NCI-H1694 treated with DMSO at 0.1 percent for 48 hours (cell line): ENCODE data around the gene MAGOHB.
"Not testable (repeated sequence)": the region's sequence is repeated elsewhere in the genome, so short reads cannot be mapped to it uniquely, and the experiment has no call there.

Experiments
- DNase-seq: peaks from one replicate; lab custom pipeline; 2025; lab: John Stamatoyannopoulos, UW

The MAGOHB gene

DNA sequence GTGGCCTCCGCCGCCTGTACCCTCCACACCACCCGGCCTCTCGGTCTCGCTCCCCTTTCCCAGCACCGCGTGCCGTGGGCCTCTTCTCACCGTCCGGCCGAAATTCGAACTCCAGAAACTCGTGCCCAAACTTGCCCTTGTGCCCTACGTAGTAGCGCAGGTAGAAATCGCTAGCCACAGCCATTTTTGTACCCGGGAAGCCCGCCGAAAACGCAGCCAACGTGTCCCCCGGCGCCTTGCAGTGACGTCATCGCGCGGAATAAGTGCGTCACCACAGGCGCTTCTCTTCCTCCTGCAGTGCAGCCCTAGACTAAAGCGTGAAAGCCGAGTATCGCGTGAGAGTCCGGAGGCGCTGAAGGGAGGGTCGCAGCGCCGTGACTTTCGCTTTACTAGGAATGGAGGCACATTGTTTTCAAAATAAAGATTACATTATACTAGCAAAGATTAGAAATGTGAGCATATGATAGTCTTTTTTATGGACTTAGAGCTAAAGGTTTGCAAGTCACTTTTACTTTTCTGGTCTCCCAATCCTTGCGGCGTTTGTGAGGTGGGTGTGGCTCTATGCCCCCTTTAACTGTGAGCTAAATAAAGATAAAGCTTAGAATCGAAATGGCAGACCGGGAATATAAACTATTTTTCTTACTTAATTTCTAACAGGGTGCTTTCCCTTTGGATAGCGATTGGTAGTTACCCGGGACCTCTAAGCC lies at the start of gene MAGOHB:
Gene MAGOHB, minus strand, starts transcription at position 261 of the 707 bp plus-strand sequence. Its CDS starts 77 bp downstream, at position 184.
- DNase-seq: peak; percentile 96

DNA sequence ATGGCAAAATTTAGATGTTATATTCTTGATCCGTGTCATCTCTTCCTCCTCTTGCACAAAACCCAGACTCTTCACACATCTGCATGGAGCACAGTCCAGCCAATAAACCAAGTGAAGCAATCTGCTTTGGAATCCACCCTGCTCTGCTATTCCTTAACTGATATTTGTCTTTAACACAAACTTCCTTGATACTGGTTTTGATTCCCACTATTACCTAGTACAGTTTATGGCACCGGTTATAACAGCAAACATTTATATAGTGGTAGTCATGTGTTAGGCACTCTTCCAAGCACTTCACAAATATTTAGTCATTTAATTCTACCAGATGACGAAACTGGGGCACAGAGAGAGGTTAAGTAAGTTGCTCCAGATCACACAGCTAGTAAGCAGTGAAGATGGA lies 47.9 kb upstream of the MAGOHB start:
- DNase-seq: no peak

DNA sequence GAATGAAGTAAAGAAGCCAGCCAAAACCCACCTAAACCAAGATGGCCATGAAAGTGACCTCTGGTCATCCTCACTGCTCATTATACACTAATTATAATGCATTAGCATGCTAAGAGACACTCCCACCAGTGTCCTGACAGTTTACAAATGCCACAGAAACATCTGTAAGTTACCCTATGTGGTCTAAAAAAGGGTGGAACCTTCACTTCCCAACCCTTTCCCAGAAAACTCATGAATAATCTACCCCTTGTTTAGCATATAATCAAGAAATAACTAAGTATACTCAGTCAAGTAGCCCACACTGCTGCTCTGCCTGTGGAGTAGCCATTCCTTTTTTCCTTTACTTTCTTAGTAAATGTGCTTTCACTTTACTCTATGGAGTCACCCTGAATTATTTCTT lies 40.6 kb upstream of the MAGOHB start:
- no peak for DNase-seq

DNA sequence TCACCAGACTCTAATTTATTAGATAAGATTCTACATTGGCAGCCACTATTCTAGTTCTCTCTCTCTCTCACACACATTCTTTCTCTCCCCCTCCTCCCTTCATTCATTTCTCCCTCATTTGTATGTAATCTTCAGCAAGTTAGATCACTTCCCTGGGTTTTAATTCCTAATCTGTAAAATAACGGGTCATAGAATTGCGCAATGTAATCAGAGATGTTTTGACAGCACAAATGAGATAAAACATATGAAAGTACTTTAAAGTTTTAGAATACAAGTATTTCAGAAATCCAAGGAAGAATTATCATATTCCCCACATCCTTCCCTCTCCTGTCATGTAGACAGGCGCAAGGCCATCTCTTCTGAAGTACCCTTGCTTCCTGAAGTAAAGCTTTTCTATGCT lies 38.8 kb upstream of the MAGOHB start:
- no peak for DNase-seq

DNA sequence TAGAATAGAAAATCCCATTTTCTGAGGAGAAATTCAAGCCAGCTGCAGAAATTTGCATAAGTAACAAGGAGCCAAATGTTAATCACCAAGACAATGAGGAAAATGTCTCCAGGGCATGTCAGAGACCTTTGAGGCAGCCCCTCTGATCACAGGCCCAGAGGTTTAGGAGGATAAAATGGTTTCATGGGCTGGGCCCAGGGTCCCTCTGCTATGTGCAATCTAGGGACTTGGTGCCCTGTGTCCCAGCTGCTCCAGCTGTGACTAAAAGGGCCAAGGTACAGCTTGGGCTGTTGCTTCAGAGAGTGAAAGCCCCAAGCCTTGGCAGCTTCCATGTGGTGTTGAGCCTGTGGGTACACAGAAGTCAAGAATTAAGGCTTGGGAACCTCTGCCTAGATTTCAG lies 33.2 kb upstream of the MAGOHB start:
- DNase-seq: not testable (repeated sequence)

DNA sequence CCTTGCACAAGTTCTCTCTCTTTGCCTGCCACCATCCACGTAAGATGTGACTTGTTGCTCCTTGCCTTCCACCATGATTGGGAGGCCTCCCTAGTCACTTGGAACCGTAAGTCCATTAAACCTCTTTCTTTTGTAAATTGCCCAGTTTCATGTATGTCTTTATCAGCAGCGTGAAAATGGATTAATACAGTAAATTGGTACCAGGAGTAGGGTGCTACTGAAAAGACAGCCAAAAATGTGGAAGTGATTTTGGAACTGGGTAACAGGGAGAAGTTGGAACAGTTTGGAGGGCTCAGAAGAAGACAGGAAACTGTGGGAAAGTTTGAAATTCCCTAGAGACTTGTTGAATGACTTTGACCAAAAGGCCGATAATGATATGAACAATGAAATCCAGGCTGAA lies 32.5 kb upstream of the MAGOHB start:
- DNase-seq: no peak

DNA sequence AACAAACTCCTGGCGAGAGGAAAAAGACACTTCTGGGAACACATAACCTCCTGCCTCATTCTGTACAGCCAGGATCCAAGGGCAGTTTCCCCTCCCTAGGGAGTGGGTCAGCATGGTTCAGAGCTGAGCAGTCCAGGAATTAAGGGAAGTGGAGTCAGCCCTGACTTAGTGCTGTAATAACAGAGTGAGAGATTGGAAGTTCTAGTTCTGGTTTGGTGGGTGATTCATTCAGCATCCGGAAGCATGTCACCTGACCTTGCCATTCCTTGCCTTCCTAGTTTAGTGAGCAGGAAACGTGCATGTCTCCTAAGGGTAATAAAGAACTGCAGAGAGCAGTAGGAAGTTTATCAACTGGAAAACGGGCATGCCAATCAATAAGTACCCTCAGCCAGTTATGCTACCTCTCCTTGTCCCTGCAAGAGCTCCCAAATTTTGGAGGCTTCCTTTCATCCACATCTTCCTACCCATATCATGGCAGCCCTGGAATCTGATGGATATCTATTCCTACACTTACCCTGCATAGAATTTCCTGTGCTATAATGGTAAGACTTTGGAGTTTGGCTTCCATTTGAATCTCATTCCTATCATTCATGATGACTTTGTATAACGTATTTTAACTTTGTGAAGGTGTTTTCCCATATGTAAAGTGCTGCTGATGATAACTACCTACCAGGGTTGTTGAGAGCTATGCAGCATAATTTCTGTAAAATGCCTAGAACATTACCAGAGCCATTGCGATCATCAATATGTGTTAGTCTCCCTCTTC lies 28.5 kb upstream of the MAGOHB start:
- DNase-seq: no peak

DNA sequence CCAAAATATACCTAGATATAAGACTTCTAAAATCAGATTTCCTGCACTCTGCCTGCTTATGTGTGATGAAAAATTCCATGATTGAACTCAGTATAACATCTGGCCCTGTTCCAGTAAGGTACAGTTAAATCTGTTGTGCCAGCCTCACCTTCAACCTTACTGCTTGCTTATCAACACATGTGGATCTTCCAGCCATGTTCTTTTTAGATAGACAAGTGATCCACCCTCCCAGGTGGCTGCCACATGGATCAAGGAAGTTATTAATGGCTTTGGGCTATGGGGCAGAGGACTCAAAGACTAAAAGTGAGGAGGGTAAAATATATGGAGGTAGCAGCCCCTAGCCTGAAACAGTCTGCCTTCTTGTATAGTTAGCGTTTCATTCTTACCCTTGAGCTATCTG lies 25.3 kb upstream of the MAGOHB start:
- DNase-seq: no peak

DNA sequence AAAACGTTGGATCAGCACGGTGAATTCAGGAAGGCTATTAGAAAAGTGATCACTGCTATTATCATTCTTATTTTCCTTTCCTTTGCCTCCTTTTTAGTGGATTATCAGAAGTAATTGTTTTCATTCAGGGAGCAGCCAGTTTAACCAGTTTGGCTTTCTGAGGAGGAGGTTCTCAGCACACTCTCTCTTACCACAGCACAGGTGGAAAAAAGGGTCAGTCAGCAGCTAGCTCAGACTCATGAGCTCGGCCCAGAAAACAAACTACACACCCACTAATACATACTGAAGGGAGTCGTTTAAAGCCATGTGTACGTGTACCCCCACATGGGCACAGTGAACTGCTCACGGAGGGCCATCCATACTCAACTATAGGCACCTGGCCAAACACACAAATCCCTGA lies 23.2 kb upstream of the MAGOHB start:
- DNase-seq: no peak

DNA sequence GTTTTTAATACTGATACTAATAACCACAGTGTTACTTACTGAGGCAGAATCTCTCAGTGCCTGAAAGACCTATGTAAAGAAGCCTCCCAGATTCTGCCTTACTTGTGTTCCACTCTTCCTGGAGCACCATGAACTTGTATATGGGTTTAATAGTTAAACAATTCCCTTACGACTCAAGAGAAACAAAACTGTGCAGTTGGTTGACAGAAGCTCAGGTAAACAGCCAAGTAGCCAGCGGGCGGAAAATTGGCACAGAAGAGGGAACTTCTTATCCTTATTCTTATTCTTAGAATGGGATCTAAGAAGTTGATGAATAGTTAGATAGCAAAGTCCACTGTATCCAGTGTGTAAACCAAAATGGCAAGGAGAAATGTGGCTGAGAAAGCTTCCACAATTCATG lies 22.7 kb upstream of the MAGOHB start:
- no peak for DNase-seq

DNA sequence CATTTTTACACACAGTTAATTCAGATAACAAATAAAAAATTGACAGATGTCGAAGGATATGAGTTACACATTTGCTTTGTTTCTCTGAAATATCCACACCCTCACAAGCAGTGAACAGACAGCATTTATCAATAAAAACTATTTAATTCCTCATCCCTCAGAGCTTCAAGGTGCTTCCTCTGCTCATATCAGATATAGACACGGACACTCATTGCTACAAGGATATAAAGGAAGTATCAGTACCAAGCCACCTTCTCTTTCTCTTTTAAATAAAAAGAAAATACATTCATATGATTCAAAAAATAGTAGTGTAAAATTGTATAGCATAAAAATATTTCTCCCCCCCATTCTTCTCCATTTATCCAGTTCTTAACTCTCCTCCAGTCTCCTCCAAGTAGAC lies 21.9 kb upstream of the MAGOHB start:
- no peak for DNase-seq

DNA sequence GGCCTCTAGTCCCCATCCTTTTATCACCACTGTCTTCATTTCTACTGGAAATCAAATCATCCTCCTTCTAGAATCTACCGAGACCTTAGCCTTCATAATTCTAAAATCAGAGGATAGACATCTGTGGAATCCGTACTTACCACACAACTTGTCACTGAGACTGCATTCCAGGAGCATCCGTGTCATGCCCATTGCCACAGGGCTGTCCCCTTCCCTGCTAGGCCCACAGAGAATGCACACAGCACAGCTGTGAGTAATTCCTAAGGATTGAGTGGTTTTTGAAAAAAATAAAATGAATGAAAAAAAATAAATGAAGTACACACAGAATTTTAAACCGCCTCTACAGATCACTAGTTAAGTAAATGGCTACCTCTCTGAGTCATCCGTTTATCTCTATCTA lies 21.0 kb upstream of the MAGOHB start:
- no peak for DNase-seq

DNA sequence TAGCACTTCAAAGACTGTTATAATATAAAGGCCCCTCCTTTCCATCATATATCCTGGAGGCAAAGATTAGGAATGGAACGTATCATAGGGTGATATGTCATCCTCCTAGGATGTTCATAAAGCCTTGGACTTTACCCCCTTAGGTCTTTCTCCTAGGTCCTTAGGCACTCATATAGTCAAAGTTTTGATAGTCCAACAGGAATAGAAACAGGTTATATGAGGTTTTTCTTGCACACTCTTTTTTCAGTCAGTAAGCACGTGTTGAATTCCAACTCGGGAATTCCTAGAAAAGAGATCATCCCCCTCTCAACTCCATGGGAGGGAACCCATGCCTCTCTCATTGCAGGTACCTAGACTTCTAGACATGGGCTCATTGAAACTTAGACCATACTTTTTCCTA lies 20.1 kb upstream of the MAGOHB start:
- no peak for DNase-seq

DNA sequence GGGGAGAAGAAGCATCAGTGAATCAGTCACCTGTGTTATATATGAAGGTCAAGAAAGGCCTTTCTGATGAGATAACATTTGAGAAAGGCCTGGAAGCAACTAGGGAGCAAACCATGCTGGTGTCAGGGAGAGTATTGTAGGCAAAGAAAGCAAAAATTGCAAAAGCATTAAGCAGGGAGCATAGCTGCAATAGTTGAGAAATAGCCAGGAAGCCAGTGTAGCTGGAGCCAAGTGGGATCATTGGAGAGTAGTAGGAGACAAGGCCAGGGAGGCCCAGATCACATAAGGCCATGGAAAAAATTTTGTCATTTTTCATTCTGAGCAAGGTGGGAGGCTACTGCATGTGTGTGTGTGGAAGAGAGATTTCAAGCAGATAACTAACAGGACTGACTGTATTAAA lies 18.8 kb upstream of the MAGOHB start:
- DNase-seq: no peak

DNA sequence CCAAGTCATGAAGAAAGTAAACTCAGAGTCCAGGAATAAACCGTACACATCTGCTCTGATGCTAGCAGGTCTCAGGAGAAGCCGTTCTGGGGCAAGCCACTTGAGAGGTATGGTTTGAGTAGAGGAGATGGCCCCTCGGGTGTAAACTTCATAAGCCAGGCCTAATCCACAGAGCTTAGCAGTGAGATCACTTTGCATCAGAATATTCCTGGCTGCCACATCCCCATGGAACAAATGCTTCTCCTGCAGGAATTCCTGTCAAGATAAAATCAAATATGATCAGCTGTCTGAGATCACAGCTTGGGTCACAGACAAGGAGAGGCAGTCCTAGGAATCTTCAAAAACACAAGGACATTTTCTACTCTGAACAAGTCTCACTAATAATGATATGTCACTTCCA lies 11.2 kb upstream of the MAGOHB start:
- no peak for DNase-seq

DNA sequence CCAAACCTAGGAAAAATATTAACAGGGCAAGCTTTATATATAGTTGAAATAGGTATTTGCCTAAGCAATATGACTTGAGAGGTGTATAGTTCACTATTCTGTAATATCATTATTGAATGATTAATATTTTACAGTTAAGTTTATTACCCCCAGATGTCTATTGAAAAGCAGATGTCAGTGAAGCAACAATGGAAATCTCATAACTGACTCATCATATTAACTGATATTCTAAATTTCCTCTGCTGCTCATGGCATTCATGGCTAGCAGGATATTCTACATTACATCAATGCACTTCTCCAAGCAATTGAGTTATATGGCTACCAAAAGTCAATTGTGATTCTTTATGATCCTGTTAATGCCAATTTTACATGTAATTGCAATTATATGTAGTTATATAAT lies 9.7 kb upstream of the MAGOHB start:
- DNase-seq: no peak

DNA sequence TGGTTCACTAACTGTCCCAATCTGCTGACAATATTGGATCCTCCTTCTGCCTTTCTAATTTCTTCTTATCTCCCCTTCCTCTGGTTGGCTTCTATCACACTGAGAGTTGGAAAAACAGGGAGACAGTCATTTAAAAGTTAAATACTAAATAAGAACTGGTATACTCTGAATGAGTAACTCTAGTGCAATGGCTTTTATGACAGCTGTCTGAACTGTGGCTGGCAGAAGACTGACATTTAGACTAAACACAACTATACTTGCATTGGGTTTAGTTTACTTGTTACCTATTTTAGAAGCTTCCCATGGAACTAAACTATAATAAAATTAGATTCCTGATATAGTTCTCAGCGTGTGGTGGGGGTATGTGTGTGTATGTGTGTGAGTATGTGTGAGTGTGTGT lies 7.9 kb upstream of the MAGOHB start:
- no peak for DNase-seq

DNA sequence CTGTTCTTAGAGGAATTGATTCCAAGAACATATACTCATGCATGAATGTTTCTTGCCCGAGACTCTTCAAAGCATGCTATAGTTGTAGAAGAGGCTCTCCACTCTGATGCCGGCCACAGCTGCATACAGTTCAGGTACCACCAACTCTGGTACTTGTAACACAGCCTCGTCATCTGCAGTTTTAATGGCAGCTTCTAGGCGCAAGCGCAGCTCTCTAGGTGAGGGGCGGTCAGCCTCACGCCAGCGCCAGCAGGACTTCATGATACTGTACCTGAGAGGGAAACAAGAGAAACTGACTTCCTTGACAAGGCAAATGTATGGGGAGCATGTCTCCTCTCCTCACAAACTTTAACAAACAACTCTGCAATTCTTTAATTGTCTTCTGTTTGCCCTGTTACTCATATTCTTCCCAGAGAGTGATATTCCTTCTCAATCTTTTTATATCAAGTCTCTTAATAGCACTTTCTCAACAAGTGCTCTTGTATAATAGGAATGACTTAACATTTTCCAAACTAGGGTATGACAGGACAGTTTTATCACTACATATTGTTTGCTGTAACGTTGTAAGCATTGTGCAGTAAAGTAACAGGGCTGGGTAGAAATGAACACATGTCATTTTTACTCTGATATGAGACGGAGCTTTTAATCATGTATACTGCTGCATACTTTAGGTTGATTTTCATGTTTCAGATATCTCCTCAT lies 6.8 kb upstream of the MAGOHB start:
- DNase-seq: no peak

DNA sequence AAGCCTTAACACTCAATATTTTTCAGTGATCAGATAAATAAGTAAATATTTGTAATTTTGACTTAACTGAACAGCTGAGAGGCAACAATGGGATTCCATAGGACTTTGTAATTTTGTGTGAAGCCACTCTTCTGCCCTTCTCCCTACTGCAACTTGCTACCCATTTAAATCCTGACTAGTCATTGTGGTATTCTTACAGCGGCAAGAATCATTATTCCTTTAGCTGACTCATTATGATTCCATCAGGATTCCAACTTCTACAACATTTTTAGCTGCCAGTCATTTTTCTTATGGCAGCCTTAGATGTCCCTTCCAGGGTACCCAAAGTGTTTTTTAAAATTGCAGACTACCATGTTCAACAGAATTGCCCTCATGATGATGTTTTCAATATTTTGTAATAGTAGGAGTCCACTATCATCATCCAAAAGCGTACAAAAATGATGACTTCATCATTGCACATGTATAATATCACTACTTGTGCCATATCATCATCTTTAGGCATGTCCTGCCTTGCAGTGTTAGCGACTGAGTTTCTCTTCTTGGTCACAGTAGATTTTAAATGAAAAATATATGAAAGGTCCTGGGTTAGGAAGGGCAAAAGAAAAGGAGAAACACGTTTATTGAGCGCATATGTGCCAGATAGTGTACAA lies 5.1 kb upstream of the MAGOHB start:
- DNase-seq: no peak

DNA sequence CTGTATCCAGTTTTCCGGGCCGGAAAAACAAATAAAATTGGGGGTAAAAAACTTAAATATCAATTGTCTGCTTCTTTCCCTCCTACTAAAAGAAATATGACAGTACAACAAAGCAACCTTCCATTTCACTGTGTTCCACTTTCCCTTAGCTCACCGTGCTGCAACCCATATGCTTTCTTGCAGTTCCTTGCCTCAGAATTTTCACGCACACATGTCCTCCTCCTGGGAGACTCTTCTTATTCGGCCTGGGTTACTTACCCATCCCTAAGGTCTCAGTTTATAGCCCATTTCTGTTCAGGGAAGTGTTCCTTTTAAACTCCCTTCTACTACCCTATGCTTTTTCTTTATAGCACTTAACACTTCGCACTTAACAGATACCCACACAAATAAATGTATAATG lies 4.5 kb upstream of the MAGOHB start:
- no peak for DNase-seq

DNA sequence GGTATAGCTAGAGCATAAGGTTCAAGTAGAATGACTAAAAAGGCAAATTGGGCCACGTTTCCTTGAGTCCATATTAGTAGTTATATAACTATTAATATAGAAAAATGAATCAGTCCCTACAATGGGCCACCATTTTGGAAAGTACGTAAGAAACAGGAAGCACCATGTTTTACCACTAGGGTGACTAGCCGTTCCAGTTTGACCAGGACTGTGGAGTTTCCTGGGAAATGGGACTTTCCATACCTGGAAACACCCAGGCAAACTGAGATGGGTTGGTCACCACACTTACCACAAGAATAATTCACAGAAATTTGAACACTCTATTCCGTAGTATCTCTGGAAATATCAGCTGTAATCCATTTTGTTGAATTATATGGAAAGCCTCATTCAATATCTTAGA lies 2.1 kb upstream of the MAGOHB start:
- DNase-seq: no peak

DNA sequence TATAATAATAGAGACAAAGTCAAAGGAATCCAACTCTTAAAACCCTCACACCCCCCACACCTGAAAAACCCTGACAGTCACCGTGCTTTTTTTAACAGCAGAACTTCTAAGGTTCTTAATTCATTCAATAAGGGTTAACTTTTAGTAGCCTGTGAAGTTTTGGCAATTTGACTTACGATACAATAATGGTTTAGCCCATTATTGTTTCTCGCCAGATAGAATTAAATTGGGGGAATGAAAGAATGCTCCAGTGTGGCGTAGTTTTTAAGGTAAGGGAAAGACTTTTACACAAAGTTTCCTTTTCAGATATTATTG lies 604 bp upstream of the MAGOHB start:
- no peak for DNase-seq

DNA sequence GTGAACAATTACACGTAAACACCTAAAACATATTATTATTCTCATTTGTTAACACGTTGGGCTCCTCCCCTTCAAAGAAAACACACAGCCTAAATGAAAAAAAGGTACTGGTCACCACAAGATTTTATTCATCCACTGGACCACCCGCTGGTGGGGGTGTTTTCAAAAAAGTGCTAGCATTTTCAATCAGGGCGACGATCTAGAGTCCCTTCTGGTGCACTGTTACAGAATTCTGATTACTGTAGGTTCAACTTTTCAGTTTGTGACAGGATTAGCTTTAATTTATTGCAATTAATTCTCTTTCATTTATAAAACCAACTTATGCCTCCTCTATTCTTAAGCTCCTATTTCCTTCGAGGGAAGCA lies 443 bp downstream of the MAGOHB start:
- DNase-seq: peak; percentile 64
